Keratinocyte (primary cell): ENCODE measurements around the gene SECTM1.

Experiments used
- CTCF ChIP-seq, 3 experiments: IDR thresholded peaks in 1 of 3; conservative IDR thresholded peaks in 1 of 3; optimal IDR thresholded peaks in 1 of 3; 2 replicates in 2 of 3; 3 replicates in 1 of 3; pipeline versions ENCODE3 to v1.5.1; 2011; ENCODE audit warnings: low read length in 3 of 3, mild to moderate bottlenecking in 3 of 3, moderate library complexity in 2 of 3, control low read depth in 1 of 3, inconsistent platforms in 1 of 3; ENCODE audit not compliant: insufficient read depth in 2 of 3; ENCODE audit errors: extremely low read depth in 1 of 3
- EZH2 ChIP-seq: IDR thresholded peaks from one replicate; pipeline ENCODE4 v1.6.1; 2012; ENCODE audit warnings: inconsistent platforms, mild to moderate bottlenecking, low read length, moderate library complexity

- TF ChIP-seq EZH2: no peak
- peak in 1 of 3 experiments; percentile 32 for TF ChIP-seq CTCF (optimal IDR thresholded peaks at IDR 0.05 in 1 of 3, IDR thresholded peaks at IDR 0.05 in 1 of 3, conservative IDR thresholded peaks at IDR 0.05 in 1 of 3; ENCODE audit: extremely low read depth in 1 of 3, insufficient read depth in 2 of 3, low read length in 3 of 3)
Observed at GRCh38 chr17:82350182-82351030, 16.8 kb upstream of the SECTM1 start.
